NCI-H526 treated with DMSO at 0.1 percent for 48 hours (cell line): ENCODE measurements around the gene EFNA3.

Experiments used
- DNase-seq: peaks from one replicate; lab custom pipeline; 2025; lab: John Stamatoyannopoulos, UW

Gene EFNA3

DNA sequence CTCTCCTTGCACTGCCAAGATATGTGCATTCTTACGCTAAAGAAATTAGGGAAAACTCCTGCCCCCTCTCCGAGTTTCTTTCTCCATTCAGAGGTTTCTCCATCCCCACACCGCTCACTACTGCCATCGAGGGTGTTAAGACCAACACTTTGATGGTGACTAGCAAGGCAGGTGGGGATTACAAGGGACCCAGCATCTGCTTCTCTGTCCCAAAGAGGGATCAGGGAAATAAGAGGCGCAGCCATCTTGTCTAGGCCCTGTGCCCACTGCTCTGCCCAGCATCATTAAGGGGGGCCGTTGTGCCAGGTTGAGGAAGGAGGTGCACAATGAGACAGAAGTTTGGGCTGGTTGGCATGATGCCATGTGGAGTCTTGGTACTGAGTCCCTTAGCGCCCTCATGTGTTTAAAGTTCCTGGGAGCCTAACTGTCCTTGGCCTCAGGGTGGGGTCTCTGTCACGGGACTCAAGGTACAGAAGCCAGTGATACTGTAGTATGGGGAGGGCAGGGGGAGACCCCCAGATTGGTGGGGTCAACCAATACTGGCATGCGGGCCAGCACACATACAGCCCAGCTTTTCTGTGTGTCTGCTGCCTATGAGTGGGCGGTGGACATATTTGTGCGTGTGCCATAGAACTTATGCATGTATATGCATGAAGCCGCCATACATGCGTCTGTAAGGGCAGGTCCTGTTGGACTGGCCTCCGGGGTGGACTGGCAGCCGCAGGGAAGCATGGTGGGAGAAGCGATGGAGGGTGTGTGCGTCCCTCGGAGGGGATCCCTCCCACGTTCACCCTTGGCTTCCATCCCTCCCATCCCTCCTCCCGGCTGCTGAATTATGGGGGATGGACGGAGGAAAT is 5.5 kb downstream of the EFNA3 start:
- peak; percentile 54 for DNase-seq

DNA sequence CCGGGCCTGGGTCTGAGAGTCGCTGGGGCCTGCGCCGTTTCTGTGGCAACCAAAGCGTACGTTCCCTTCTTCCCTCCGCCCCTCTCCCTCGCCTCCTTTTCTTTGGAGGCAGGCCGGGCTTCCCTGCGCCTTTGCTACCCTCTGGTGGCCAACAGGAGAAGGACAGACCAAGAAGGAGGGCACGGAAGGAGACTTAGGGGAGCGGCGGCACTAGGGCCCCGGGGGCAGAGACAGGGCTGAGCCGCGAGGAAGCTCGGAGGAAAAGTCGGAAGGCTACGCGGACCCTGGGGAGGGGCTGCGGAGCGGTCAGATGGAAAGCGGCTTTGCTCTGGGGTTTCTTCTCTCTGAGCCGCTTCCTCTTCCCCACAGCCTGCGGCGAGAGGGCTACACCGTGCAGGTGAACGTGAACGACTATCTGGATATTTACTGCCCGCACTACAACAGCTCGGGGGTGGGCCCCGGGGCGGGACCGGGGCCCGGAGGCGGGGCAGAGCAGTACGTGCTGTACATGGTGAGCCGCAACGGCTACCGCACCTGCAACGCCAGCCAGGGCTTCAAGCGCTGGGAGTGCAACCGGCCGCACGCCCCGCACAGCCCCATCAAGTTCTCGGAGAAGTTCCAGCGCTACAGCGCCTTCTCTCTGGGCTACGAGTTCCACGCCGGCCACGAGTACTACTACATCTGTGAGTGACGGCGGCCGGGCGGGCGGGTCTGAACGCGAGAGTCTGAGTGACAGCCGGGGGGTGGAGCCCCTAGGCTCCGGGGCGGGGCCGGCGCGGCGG is 6.3 kb downstream of the EFNA3 start:
- DNase-seq: peak; percentile 100

DNA sequence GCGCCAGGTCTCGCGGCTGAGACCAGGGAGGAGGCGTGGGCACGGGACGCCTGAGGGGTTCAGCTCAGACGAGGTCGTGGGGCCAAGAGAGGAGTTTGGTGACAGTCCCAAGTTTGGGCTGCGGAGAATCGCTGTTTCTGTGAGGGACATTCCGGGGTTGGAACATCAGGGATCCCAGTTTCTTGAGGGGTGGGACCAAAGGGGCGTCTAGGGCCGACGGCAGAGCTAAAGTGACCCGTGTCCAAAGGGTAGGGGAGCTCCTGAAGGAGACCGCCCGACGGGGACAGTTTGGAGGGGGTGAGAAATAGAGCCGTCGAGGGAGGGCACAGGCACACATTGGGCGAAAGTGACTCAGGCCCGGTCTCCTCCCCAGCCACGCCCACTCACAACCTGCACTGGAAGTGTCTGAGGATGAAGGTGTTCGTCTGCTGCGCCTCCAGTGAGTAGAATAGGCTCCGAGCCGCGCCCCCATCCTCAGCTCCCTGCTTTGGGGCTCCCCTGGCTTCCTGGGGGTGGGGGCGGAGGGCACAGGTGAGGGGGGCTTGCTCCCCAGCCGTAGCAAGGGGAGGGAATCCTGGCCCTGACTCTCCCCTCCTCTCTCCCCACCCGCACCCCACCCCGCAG is 7.0 kb downstream of the EFNA3 start:
- no peak for DNase-seq

DNA sequence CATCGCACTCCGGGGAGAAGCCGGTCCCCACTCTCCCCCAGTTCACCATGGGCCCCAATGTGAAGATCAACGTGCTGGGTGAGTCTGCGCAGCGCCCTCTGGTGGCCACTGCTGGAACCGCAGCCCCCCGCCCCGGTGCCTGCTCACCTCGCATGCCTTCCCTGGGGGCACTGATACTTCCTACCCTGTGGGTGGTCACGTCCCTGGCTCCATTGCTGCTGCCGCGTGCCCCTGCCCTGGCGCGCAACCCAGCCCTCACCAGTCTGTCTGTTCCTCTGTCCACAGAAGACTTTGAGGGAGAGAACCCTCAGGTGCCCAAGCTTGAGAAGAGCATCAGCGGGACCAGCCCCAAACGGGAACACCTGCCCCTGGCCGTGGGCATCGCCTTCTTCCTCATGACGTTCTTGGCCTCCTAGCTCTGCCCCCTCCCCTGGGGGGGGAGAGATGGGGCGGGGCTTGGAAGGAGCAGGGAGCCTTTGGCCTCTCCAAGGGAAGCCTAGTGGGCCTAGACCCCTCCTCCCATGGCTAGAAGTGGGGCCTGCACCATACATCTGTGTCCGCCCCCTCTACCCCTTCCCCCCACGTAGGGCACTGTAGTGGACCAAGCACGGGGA is 7.6 kb downstream of the EFNA3 start:
- peak; percentile 65 for DNase-seq

DNA sequence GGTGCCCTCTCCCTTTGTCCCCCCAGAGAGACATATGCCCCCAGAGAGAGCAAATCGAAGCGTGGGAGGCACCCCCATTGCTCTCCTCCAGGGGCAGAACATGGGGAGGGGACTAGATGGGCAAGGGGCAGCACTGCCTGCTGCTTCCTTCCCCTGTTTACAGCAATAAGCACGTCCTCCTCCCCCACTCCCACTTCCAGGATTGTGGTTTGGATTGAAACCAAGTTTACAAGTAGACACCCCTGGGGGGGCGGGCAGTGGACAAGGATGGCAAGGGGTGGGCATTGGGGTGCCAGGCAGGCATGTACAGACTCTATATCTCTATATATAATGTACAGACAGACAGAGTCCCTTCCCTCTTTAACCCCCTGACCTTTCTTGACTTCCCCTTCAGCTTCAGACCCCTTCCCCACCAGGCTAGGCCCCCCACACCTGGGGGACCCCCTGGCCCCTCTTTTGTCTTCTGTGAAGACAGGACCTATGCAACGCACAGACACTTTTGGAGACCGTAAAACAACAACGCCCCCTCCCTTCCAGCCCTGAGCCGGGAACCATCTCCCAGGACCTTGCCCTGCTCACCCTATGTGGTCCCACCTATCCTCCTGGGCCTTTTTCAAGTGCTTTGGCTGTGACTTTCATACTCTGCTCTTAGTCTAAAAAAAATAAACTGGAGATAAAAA is 8.4 kb downstream of the EFNA3 start:
- no peak for DNase-seq

DNA sequence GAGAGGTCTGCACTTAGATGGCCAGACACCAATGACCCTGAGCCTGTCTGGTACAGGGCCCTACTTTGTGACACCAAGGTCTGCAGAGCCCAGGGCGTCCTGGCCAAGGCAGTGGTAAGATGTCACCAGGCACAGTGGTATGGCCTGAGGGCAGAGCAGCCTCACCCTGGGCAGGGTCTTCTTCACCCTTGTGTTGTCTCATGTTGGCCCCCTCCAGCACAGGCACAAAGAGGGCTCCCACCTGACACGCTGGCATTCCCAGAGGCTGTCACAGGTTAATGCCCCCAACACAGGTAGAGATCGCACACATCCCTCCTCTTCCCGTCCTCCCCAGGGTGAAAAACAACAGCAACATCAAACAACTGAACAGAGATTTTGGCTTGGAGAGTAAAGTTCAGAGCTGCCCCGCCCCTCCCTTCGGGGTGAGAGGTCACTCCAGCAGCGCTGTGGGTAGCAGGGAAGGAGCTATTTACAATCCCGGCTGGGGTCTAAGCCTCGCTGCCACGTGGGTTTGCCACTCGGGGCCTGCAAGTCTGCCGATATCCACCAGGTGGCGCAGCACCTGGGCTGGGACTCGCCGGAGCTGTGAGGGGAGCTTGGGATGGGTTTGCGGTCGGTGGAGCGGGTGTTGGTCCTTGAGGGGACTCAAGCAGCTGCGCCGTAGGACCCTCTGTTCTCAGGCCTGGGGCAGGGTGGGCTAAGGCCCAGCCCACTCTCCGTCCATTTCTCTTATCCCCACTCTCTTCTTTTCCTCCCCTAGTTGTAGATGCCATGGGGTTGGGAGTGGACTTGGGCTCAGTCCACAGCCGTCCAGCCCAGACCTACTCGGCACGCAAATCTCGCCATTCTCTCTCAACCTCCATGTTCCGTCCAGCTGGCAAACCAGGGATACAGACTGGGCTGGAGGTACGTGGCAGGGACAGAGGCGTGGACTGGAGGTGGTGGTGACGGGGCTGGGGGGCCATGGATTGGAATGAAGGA is 12.7 kb downstream of the EFNA3 start:
- DNase-seq: peak; percentile 83

DNA sequence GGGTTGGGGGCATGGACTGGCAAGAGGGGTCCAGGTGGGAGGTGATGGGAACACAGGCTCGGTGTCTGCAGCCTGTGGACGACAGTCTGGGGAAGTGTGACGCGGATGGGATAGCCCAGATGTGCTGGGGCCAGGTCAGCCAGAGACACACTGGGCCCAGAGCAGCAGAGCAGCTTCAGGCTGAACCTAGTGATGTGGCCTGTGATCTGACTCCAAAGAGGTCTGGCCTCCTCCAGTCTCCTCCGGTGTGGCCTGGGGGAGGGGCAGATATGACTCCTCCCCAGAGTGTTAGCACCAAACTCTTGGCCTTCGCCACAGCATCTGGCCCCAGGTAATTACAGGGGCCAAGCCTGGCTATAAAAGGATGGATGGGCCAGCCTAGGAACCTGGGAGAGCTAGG is 13.5 kb downstream of the EFNA3 start:
- no peak for DNase-seq

DNA sequence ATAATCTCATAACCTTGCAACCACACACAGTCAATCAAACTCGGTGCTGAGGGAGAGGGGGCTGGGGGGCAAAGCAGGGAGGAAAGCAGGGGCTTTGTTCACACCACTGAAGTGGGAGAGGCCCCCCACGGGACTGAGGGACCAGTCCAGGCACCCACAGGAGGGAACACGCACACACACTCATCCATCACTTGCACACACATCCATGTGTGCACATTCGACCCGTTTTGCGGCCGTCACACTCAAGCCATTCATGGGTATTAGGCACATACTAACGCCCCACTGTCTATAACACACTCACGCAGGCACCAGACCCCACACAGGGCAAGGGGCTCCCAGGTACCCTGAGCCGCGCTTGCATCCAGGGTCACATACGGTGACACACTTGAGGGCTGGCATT is 14.0 kb downstream of the EFNA3 start:
- no peak for DNase-seq

DNA sequence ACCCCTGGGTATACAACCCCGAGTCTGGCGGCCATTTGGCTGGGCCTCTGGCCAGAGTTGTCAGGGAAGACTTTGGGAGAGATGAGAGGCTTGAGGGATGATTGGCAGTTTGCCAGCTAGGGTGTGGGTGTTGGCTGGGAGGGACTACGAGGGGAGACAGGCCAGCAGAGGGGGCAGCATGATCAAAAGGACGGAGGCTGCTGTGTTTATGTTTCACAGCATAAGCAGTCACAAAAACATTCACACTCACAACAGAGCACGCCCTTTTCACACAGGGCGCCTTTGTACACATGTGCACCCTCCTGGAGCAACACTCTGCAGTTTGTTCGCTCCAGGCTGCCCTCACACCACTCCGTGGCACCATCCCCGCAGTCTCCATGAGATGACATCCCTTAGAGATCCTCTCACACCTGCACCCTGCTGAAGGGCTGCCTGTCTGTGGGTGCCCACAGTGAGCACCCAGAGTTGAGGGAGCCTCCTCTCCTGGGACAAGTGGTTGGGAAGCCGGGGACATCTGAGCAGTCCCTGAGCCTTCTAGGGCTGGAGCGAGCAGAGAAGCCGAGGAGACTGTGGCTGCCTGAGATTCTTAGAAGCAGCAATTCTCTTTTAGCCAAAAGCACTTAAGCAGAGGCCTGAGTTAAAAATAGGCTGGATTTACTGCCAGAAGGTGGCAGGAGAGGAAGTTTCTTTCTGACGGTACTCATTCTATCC is 15.4 kb downstream of the EFNA3 start:
- peak; percentile 85 for DNase-seq

DNA sequence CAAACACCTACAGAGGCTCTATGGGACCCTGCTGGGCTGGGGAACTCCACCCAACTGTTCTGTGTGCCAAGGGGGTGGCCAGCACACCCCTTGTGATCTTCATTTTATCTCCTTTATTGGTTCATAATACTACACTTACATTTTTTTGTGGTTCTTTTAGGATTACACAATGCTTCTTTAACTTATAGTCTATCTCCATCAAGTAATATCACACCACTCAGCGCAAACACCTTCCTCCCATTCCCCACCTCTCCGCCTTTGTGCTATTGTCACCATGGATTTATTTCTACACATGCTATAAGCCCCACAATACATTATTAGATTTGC is 15.9 kb downstream of the EFNA3 start:
- DNase-seq: no peak

DNA sequence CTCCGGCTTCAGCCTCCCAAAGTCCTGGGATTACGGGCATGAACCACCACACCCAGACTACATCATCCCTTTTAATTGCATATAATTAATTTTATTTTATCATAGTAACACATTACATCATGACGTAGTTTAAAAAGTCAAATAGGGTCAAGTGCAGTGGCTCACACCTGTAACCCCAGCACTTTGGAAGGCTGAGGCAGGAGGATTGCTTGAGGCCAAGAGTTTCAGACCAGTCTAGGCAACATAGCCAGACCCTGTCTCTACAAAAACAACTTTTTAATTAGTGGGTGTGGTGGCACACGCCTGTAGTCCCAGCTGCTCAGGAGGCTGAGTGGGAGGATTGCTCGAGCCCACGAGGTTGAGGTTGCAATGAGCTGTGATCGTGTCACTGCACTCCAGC is 20.7 kb downstream of the EFNA3 start:
- DNase-seq: no peak

DNA sequence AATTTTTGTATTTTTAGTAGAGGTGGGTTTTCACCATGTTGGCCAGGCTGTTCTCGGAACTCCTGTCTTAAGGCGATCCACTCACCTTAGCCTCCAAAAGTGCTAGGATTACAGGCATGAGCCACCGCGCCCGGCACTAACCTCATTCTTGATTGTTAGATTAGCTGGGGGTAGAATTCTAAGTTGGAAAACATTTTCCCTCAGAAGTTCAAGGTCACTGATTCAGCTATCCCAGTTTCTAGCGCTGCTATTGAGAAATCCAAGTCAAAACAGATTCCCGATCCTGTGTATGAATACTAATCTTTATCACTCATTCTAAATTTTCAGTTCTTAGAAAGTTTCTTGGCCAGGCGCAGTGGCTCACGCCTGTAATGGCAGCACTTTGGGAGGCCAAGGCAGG is 24.7 kb downstream of the EFNA3 start:
- no peak for DNase-seq

DNA sequence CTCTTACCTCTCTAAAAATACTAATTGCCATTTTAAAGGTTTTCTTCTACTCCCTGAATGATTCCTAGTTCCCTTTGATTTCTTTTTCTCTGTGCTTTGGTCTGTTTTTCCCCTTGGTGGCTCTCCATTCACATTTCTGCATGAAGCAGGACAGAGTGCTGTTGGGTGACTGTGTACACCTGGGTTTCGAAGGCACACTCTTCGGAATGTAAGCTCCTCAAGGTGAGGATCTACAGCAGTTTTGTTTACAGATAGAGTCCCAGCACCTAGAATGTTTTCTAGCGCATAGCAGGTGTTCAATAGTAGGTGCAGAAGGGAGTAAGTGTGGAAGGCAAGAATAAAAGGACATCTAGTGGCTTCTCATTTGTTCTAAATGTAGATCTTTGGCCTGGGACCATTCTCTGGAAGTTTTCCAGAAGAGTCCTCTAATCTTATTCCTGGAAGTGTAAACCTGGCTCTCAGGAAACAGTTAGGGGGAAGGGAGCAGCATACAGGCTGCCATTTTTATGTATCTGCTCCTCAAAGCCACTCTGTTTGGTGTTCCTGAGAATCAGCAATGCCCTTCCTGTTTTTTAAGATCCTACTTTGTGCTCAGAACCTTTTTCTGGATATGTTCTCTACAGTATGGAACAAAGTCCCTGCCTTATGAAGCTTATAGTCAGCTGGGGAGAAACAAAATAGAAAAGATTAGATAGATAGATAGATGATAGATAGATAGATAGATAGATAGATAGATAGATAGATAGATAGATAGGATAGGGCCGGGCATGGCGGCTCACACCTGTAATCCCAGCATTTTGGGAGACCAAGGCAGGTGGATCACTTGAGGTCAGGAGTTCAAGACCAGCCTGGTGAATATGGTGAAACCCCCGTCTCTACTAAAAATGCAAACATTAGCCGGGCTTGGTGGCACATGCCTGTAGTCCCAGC is 26.2 kb downstream of the EFNA3 start:
- no peak for DNase-seq

DNA sequence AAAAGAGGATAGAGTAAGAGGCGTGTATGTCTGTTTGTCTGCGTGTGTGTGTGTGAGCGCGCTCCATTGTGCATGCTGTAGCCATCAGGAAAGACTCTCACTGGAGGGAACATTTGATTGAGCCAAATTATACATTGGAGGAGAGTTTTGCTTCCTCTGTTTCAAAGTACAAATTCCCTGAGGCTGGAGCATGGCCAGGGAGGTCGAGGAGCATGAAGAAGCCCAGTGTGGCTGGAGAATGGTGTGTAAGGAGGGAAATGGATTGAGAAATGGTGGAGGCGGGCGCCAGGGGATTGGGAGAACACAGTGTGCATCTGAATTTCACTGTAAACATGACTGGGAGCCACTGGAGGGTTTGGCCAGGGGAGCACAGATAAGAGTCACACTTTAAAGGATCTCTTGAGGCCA is 27.0 kb downstream of the EFNA3 start:
- DNase-seq: no peak

DNA sequence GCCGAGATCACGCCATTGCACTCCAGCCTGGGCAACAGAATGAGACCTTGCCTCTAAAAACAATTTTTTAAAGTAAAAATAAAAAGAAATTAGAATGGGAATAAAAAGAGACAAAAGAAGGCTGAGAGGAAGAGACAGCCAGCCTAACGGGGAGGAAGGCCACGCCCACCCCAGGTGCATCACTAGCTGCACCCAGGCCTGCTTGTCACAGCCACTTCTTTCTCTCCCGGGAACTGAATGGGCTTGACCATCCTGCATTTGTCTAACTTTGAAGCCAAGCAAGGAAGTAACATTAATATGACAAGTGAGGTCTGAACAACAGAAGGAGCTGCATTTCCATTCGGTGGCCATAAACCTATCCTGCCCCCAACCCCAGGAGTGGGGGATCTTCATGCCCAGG is 28.2 kb downstream of the EFNA3 start:
- DNase-seq: no peak

DNA sequence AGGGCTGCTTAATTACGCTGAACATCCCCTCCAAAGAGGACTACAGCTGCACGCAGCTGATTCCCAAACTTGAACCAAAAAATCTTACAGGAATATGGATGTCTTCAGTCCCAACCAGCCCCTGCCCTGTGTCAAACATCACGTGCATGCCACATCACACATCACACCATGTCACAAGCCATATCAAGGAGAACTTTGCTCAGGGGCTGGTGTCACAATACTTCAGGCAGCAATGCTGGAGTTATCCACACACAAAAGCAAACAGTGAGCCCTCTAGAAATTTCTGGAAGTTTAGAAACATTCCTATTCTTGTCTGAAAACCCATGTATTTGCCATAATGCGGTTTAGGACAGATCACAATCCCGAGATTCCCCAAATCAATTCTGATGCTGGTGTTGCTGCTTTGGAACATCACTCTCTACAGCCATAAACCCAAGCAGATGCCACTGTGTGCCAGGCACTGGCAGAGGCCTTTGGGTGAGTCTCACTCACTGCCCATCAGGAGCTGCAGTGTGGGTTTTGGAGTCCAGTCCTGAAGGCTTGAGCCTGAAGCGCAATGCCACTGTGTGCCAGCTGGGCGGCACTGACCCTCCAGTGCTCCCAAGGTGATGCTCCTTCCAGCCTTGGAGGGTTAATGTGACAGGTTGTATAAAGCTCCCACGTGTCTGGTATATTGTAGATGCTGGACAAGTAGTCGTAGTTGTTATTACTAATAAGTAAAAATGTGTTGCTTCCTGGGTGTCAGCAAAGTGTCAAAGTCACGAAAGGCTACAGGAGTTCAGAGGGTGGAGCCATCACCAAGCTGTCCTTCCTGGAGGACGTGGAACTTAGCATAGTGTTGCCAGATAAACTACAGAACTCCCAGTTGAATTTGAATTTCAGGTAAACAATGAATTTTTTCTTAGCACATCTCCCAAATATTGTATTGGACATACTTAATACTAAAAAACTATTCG is 28.9 kb downstream of the EFNA3 start:
- no peak for DNase-seq

DNA sequence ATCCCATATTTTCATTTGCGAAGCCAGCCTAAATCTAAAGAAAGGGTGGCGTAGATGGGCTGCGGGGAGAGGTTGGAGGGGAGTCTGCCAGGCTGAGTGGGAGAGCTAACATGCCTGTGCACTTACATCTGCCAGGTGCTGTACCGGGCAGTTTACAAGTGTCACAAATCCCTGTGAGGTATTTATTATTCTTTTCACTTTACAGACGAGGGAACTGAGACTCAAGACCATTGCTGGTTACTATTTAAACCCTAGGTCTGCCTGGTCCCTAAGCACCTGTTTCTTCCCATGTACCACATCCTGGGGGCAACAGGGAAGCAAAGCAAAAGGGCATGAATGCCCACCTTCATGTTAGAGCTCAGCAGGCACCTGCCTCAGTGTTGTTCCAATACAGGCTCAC is 29.7 kb downstream of the EFNA3 start:
- DNase-seq: no peak

DNA sequence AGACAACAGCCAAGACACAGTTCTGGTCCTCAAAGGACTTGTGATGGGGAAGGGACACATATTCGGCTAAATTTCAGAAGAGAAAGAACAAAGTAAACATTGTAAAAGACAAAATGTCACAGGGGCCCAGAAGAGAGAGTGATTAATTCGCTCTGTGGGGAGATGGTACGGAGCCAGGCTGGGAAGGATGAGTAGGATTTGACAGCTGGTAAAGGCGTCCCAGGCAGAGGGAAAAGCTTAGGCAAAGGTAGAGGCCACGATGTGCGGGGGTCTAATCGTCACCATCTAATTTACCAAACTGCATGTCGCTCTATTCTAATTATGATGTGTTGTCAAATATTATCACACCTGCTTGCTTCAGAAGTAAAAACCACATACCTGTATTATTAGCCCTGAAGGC is 31.7 kb downstream of the EFNA3 start:
- DNase-seq: no peak
